A549 treated with Mapracorat at 1 μM for 4 hours (cell line): ENCODE results near the gene SMPD2. TPM values are rescaled to one million over a fixed set of nuclear protein-coding genes. Genes with fewer than 3 reads are reported as not detected.

Source experiments
- total RNA-seq: library from RNA; stranded (reverse); fragments of 200-300 nt; extraction: Qiagen RNA extraction; gene quantifications from 5 replicates; pipeline ENCODE4 v1.2.3, GENCODE V29; 2022

SMPD2 gene, protein sequence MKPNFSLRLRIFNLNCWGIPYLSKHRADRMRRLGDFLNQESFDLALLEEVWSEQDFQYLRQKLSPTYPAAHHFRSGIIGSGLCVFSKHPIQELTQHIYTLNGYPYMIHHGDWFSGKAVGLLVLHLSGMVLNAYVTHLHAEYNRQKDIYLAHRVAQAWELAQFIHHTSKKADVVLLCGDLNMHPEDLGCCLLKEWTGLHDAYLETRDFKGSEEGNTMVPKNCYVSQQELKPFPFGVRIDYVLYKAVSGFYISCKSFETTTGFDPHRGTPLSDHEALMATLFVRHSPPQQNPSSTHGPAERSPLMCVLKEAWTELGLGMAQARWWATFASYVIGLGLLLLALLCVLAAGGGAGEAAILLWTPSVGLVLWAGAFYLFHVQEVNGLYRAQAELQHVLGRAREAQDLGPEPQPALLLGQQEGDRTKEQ
- total RNA-seq = 12.4 to 16.5 TPM (median 14.9 TPM) in 5 replicates

DNA sequence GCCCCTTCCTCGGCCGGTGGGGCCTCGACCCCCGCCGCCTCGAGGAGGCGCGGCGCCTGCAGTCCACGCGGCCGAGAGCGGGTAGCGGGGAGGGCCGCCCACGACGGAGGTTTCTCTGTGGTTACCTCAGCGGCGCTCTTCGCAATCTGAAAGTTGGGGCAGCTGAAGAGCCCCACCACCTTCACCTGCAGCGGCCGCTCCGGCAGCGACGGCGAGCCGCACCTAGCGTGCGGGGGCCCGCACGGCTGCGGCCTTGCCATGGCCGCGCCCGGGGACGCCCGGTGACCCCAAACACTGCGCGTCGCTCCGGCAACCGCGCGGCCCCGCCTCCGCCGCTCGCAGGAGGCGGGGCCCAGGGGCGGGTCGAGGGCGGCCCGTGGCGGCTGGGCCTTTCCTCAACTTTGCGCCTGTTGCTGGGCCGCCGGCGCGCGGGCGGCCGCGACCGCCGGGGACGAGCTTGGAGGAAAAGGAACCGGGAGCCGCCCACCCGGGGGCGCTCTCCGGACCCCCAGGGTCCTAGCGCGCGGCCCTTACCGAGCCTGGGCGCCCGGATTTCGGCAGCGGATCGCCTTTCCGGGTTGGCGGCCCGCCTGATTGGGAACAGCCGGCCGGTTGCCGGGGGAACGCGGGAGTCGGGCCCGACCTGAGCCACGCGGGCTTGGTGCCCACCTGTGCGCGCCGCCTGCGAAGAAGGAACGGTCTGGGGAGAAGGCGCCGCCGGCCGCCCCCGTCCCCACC, at the start of gene SMPD2, which contains the start of gene PPIL6:
SMPD2 (plus strand) TSS at position 394 of the 738 bp plus-strand sequence. CDS start 398 bp downstream, outside the sequence.
PPIL6 (minus strand) TSS at position 298 of the 738 bp plus-strand sequence; CDS start at position 260, 38 bp downstream.

DNA sequence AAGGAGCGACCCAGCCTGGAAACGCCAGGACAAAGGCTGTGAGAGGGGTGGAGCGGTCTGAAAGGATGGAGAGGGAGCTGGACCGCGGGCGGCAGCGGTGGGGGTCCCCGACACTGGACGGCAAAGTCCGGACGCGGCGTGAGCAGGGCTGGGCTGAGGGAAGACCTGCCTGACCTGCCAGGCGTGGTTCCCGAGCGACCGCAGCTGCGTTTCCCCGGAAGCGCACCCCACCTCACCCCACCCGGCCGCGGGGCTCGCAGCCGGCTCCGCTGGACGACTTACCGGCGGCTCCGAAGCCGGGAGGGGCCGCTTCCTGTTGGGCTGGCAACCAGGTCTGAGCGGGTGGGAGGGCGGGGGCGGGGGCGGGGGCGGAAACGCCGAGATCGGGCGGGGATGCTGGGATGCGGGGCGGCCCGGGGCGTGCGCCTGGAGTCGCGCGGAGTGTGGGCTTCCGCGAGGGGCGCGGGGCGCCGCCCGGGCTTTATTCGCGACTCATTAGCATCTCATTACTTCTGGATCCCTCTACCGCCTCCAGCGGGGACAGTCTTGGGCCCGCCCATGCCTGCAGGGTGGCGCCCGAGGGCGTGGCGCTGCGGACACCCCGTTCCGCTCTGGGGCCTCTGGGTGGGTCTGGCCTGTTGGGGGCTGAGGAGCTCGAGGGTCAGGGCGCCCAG, 15.1 kb downstream of the SMPD2 start, which contains the start of gene MICAL1:
MICAL1 (minus strand) TSS at position 336 of the 674 bp plus-strand sequence. CDS start 1,576 bp downstream, outside the sequence.

DNA sequence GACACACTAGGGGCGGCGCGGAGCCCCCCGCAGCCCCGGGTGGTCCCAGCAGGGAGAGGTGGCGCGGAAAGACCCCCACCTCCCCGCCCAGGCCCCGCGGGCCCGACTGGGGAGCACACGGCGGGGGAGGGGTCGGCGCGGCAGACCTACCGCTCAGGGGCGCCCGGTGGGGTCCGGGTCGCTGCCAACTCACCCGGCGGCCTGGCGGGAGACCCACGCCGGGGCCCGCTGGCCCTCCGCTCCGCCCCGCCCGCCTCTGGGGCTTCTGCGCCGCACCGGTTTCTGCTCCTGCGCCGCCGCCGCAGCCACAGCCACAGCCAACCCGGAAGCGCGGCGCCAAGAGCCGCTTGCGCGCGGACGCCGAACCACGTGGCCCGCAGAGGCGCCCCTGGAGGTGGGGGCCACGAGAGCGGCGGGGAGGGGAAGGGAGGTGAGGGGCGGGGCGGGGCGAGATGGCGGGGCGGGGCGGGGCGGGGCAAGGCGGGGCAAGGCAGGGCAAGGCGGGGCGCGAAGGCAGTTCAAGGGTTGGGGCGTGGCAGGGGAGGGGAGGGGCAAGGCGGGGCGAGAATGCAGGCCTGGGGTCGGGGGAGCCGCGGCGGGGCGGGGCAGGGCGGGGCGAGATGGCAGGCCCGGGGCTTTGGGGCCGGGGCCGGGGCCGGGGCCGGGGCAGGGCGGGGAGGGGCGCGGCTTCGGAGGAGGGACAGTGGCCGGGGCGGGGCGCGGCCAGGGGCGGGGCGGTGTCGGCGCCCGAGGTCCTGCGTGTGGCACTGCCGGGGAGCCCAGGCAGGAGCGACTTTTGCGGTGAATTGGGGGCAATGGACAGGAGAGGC, 42.6 kb downstream of the SMPD2 start, which contains the start of gene ZBTB24:
ZBTB24 (minus strand) TSS at position 315 of the 830 bp plus-strand sequence. CDS start 1,193 bp downstream, outside the sequence.

Other genes with a start within 250 kb of the SMPD2 start
- 90.2 to 113 TPM (median 108 TPM) in 5 replicates for gene CD164, start 58.3 kb upstream of the SMPD2 start, total RNA-seq
- 2.5 to 3.6 TPM (median 2.9 TPM) in 5 replicates for gene PPIL6, start 96 bp upstream of the SMPD2 start, total RNA-seq
- 11.5 to 19.0 TPM (median 17.5 TPM) in 5 replicates for gene MICAL1, start 15.0 kb downstream of the SMPD2 start, total RNA-seq
- gene ZBTB24, start 42.5 kb downstream of the SMPD2 start, total RNA-seq = 4.1 to 4.8 TPM (median 4.5 TPM) in 5 replicates